HepG2 (cell line): Measurements from ENCODE around the gene NFE2L1. TPM values are rescaled to one million over a fixed set of nuclear protein-coding genes. Genes with fewer than 3 reads are reported as not detected.

ENCODE experiments used
- CREB1 ChIP-seq, 2 experiments: fragments of 450-650 bp in 1 of 2; IDR thresholded peaks; 2 replicates each; pipeline ENCODE4 v1.6.1; 2016 to 2017; ENCODE audit warnings: control low read depth in 1 of 2, mild to moderate bottlenecking in 1 of 2, missing compliant biosample characterization in 1 of 2, missing genetic modification characterization in 1 of 2
- ERF ChIP-seq: IDR thresholded peaks from 2 replicates; pipeline ENCODE4 v1.6.1; 2018; ENCODE audit warnings: missing biosample characterization, missing genetic modification reagents
- HNRNPL ChIP-seq: fragments of 200-400 bp; formaldehyde crosslinking; IDR thresholded peaks from 2 replicates; pipeline ENCODE4 v1.6.1; 2017; ENCODE audit warnings: mild to moderate bottlenecking, low read depth, low read length
- KAT8 ChIP-seq: IDR thresholded peaks from 2 replicates; pipeline ENCODE4 v1.6.1; 2016; ENCODE audit warnings: missing genetic modification reagents, missing compliant biosample characterization
- KMT2A ChIP-seq: sonication (generic); formaldehyde crosslinking; IDR thresholded peaks from 2 replicates; pipeline ENCODE4 v1.4.0; 2020; ENCODE audit warnings: missing genetic modification reagents
- MXI1 ChIP-seq: IDR thresholded peaks from 3 replicates; pipeline ENCODE4 v1.6.1; 2012; ENCODE audit warnings: low read depth, low read length, inconsistent platforms, borderline replicate concordance
- NFIB ChIP-seq: sonication (generic); formaldehyde crosslinking; IDR thresholded peaks from 2 replicates; pipeline ENCODE4 v1.9.0; 2021; ENCODE audit warnings: missing genetic modification reagents, mild to moderate bottlenecking, borderline replicate concordance
- NR2C2 ChIP-seq: sonication (generic); formaldehyde crosslinking; IDR thresholded peaks from 2 replicates; pipeline ENCODE4 v1.4.0; 2020; ENCODE audit warnings: missing genetic modification reagents, mild to moderate bottlenecking, moderate library complexity, borderline replicate concordance
- PTBP1 ChIP-seq: fragments of 200-400 bp; formaldehyde crosslinking; IDR thresholded peaks from 2 replicates; pipeline ENCODE4 v1.6.1; 2018; ENCODE audit warnings: low read length, low read depth; ENCODE audit not compliant: poor library complexity, severe bottlenecking
- THAP11 ChIP-seq: IDR thresholded peaks from 2 replicates; pipeline ENCODE4 v1.6.1; 2016; ENCODE audit warnings: missing biosample characterization, missing genetic modification reagents
- ZIK1 ChIP-seq: sonication (generic); formaldehyde crosslinking; IDR thresholded peaks from 2 replicates; pipeline ENCODE4 v1.5.0; 2020; ENCODE audit warnings: mild to moderate bottlenecking, low read depth, missing genetic modification reagents, borderline replicate concordance
- ZNF788 ChIP-seq: sonication (generic); formaldehyde crosslinking; IDR thresholded peaks from 2 replicates; pipeline ENCODE4 v1.5.0; 2020; ENCODE audit warnings: mild to moderate bottlenecking, missing genetic modification reagents, borderline replicate concordance
- ZNF878 ChIP-seq: sonication (generic); formaldehyde crosslinking; IDR thresholded peaks from 2 replicates; pipeline ENCODE4 v1.8.1; 2023; ENCODE audit warnings: mild to moderate bottlenecking, missing genetic modification reagents, moderate library complexity
- polyA plus RNA-seq, 8 experiments: library from polyadenylated mRNA; depleted of rRNA in 3 of 8; stranded (reverse) in 7 of 8; unstranded in 1 of 8; fragments of >200 nt; fragmentation: Illumina TruSeq in 4 of 8; extraction: Trizol in 4 of 8; gene quantifications; 2 replicates each; pipeline versions ENCODE4 v1.2.1 to v1.2.3, GENCODE V29; 2011 to 2016; ENCODE audit warnings: low read depth in 4 of 8, missing spikeins in 1 of 8, mixed read lengths in 1 of 8; ENCODE audit not compliant: insufficient read depth in 1 of 8
- total RNA-seq, 5 experiments: library from RNA; depleted of rRNA; stranded (reverse); fragments of >200 nt; fragmentation: Illumina TruSeq; extraction: Trizol; gene quantifications; 2 replicates each; pipeline ENCODE4 v1.2.3, GENCODE V29; 2016; ENCODE audit warnings: low read depth in 1 of 5
- TF ChIP-seq, protein P1 (sequence below): sonication (generic); formaldehyde crosslinking; IDR thresholded peaks from 2 replicates; pipeline ENCODE4 v1.8.1; 2022; ENCODE audit warnings: mild to moderate bottlenecking, missing genetic modification reagents
- TF ChIP-seq, protein P2 (sequence below): IDR thresholded peaks from 2 replicates; pipeline ENCODE4 v1.6.1; 2016; ENCODE audit warnings: control low read depth
- TF ChIP-seq, protein P3 (sequence below): sonication (generic); formaldehyde crosslinking; conservative IDR thresholded peaks from 2 replicates; pipeline ENCODE4 v1.4.0; 2020; ENCODE audit warnings: missing genetic modification reagents
- TF ChIP-seq, protein P4 (sequence below): sonication (generic); formaldehyde crosslinking; IDR thresholded peaks from 2 replicates; pipeline ENCODE4 v1.5.0; 2020; ENCODE audit warnings: mild to moderate bottlenecking, missing genetic modification reagents, borderline replicate concordance
- TF ChIP-seq, protein P5 (sequence below): sonication (generic); formaldehyde crosslinking; IDR thresholded peaks from 2 replicates; pipeline ENCODE4 v1.4.0; 2020; ENCODE audit warnings: missing genetic modification reagents

NFE2L1 gene
- total and polyA plus RNA-seq, 2 of the 13 experiments (the other 11 are each of a cell fraction or from before 2014, with no cell fraction given): 67.0 to 234 TPM

DNA sequence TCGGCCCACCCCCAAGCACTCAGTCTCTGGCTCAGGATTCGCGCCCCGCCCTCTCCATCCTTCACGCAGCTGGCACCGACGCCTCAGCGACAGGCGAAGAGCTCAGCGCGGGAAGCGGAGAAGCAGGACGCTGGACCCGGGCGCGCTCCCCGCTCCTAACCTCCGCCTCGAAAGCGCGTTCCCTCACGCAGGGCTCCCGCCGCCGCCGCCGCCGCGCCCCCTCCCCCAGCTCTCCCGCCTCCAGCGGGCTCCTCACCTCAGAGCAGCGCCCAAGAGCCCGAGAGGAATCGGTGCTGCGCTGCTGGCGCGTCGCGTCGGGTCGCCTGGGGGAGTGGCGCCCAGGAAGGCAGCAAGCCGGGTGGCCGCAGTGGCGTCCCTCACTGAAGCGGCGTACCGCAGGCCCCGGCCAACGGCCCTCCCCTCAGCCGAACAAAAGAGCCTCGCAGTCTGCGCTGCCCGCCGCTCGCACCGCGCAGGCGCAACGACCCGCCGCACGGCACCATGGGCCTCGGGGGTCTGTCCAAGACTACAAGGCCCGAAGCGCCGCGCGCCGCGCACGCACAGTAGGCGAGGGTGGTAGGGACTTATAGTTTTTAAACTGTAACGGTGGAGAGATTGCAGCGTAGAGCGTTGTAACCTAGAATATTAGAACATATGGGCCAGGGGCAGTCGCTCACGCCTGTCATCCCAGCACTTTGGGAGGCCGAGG, 53.0 kb downstream of the NFE2L1 start, which contains the start of gene CBX1 (continued):
- no peak; the same call in none of the 2 replicates for TF ChIP-seq ZIK1 (CRISPR knock-in tag)
- TF ChIP-seq, protein P1, sequence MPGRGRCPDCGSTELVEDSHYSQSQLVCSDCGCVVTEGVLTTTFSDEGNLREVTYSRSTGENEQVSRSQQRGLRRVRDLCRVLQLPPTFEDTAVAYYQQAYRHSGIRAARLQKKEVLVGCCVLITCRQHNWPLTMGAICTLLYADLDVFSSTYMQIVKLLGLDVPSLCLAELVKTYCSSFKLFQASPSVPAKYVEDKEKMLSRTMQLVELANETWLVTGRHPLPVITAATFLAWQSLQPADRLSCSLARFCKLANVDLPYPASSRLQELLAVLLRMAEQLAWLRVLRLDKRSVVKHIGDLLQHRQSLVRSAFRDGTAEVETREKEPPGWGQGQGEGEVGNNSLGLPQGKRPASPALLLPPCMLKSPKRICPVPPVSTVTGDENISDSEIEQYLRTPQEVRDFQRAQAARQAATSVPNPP (CRISPR knock-in tag): no peak; the same call in 1 of the 2 replicates
- TF ChIP-seq, protein P2, sequence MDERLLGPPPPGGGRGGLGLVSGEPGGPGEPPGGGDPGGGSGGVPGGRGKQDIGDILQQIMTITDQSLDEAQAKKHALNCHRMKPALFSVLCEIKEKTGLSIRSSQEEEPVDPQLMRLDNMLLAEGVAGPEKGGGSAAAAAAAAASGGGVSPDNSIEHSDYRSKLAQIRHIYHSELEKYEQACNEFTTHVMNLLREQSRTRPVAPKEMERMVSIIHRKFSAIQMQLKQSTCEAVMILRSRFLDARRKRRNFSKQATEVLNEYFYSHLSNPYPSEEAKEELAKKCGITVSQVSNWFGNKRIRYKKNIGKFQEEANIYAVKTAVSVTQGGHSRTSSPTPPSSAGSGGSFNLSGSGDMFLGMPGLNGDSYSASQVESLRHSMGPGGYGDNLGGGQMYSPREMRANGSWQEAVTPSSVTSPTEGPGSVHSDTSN: no peak
- TF ChIP-seq THAP11 (CRISPR knock-in tag): peak; percentile 99
- TF ChIP-seq NFIB (CRISPR knock-in tag): no peak
- TF ChIP-seq HNRNPL: no peak
- TF ChIP-seq, protein P3, sequence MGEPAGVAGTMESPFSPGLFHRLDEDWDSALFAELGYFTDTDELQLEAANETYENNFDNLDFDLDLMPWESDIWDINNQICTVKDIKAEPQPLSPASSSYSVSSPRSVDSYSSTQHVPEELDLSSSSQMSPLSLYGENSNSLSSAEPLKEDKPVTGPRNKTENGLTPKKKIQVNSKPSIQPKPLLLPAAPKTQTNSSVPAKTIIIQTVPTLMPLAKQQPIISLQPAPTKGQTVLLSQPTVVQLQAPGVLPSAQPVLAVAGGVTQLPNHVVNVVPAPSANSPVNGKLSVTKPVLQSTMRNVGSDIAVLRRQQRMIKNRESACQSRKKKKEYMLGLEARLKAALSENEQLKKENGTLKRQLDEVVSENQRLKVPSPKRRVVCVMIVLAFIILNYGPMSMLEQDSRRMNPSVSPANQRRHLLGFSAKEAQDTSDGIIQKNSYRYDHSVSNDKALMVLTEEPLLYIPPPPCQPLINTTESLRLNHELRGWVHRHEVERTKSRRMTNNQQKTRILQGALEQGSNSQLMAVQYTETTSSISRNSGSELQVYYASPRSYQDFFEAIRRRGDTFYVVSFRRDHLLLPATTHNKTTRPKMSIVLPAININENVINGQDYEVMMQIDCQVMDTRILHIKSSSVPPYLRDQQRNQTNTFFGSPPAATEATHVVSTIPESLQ (CRISPR knock-in tag): no peak
- TF ChIP-seq KMT2A (CRISPR knock-in tag): peak; percentile 77; the same call in 1 of the 2 replicates
- TF ChIP-seq NR2C2 (CRISPR knock-in tag): peak; percentile 97
- TF ChIP-seq, protein P4, sequence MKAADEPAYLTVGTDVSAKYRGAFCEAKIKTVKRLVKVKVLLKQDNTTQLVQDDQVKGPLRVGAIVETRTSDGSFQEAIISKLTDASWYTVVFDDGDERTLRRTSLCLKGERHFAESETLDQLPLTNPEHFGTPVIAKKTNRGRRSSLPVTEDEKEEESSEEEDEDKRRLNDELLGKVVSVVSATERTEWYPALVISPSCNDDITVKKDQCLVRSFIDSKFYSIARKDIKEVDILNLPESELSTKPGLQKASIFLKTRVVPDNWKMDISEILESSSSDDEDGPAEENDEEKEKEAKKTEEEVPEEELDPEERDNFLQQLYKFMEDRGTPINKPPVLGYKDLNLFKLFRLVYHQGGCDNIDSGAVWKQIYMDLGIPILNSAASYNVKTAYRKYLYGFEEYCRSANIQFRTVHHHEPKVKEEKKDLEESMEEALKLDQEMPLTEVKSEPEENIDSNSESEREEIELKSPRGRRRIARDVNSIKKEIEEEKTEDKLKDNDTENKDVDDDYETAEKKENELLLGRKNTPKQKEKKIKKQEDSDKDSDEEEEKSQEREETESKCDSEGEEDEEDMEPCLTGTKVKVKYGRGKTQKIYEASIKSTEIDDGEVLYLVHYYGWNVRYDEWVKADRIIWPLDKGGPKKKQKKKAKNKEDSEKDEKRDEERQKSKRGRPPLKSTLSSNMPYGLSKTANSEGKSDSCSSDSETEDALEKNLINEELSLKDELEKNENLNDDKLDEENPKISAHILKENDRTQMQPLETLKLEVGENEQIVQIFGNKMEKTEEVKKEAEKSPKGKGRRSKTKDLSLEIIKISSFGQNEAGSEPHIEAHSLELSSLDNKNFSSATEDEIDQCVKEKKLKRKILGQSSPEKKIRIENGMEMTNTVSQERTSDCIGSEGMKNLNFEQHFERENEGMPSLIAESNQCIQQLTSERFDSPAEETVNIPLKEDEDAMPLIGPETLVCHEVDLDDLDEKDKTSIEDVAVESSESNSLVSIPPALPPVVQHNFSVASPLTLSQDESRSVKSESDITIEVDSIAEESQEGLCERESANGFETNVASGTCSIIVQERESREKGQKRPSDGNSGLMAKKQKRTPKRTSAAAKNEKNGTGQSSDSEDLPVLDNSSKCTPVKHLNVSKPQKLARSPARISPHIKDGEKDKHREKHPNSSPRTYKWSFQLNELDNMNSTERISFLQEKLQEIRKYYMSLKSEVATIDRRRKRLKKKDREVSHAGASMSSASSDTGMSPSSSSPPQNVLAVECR: peak; percentile 96
- TF ChIP-seq, protein P5, sequence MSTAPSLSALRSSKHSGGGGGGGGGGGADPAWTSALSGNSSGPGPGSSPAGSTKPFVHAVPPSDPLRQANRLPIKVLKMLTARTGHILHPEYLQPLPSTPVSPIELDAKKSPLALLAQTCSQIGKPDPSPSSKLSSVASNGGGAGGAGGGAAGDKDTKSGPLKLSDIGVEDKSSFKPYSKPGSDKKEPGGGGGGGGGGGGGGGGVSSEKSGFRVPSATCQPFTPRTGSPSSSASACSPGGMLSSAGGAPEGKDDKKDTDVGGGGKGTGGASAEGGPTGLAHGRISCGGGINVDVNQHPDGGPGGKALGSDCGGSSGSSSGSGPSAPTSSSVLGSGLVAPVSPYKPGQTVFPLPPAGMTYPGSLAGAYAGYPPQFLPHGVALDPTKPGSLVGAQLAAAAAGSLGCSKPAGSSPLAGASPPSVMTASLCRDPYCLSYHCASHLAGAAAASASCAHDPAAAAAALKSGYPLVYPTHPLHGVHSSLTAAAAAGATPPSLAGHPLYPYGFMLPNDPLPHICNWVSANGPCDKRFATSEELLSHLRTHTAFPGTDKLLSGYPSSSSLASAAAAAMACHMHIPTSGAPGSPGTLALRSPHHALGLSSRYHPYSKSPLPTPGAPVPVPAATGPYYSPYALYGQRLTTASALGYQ (CRISPR knock-in tag): peak; percentile 21; the same call in 1 of the 2 replicates
- TF ChIP-seq MXI1: no peak
- peak; percentile 22 for TF ChIP-seq PTBP1
- TF ChIP-seq ZNF788 (CRISPR knock-in tag): peak; percentile 100
- TF ChIP-seq CREB1 (IDR thresholded peaks at IDR 0.05): no peak
- TF ChIP-seq CREB1 (CRISPR knock-in tag; IDR thresholded peaks at IDR 0.05): peak; percentile 59; the same call in 1 of the 2 replicates
- TF ChIP-seq ERF: peak; percentile 82
- peak; percentile 51; the same call in 1 of the 2 replicates for TF ChIP-seq ZNF878
- peak; percentile 92 for TF ChIP-seq KAT8 (CRISPR knock-in tag)
